HL-60 (cell line): ENCODE data around the gene STK40.

Experiments used
- CTCF ChIP-seq: IDR thresholded peaks from one replicate; pipeline ENCODE4 v1.5.1; 2011; ENCODE audit warnings: low read length, control low read depth, inconsistent platforms; ENCODE audit not compliant: insufficient read depth
- GABPA ChIP-seq: IDR thresholded peaks from 2 replicates; pipeline ENCODE4 v1.6.1; 2012; ENCODE audit warnings: low read depth
- POLR2AphosphoS5 ChIP-seq: IDR thresholded peaks from 2 replicates; pipeline ENCODE4 v1.6.1; 2012; ENCODE audit warnings: low read depth
- REST ChIP-seq: IDR thresholded peaks from 2 replicates; pipeline ENCODE4 v1.6.1; 2012; ENCODE audit warnings: low read depth; ENCODE audit not compliant: insufficient replicate concordance
- SPI1 ChIP-seq: IDR thresholded peaks from 2 replicates; pipeline ENCODE4 v1.6.1; 2012; ENCODE audit warnings: low read depth, mild to moderate bottlenecking, borderline replicate concordance

- TF ChIP-seq CTCF (no peak), POLR2AphosphoS5 (no peak), GABPA (no peak), REST (no peak), SPI1 (no peak)
These were observed 47.9 kb downstream of the STK40 start for GRCh38 chr1:36337830-36338229.
